OCI-LY3 (cell line): ENCODE measurements around the gene ZNF500.
"Not testable (repeated sequence)": the region's sequence is repeated elsewhere in the genome, so short reads cannot be mapped to it uniquely, and the experiment has no call there.

Experiments used
- H2AFZ ChIP-seq: fragments of 200-600, 300-600 bp; shearing (Covaris generic); 2 replicates; pipeline ENCODE4 v1.6.0; 2014; ENCODE audit warnings: antibody characterized with exemption, low read depth, low read length
- H3K27ac ChIP-seq: fragments of 200-600, 300-600 bp; sonication (generic); 2 replicates; pipeline ENCODE4 v1.5.1; 2014; ENCODE audit warnings: mild to moderate bottlenecking, low read length, moderate library complexity, mixed read lengths
- H3K27me3 ChIP-seq: fragments of 200-600, 300-600 bp; sonication (generic); 2 replicates; pipeline ENCODE4 v1.6.1; 2014; ENCODE audit warnings: low read depth, low read length, mixed read lengths
- H3K36me3 ChIP-seq: fragments of 200-600, 300-600 bp; sonication (generic); replicated peaks from 2 replicates; pipeline ENCODE3; 2014; ENCODE audit warnings: low read depth, low read length, mixed read lengths
- H3K4me1 ChIP-seq: fragments of 300-600, 200-600 bp; sonication (generic); 2 replicates; pipeline ENCODE4 v1.6.1; 2014; ENCODE audit warnings: low read length, mixed read lengths
- H3K4me2 ChIP-seq: fragments of 200-600, 300-600 bp; sonication (generic); 2 replicates; pipeline ENCODE4 v1.6.1; 2014; ENCODE audit warnings: low read length, mixed read lengths
- H3K4me3 ChIP-seq: fragments of 300-600, 200-600 bp; sonication (generic); 2 replicates; pipeline ENCODE4 v1.5.1; 2014; ENCODE audit warnings: antibody characterized with exemption, mild to moderate bottlenecking, low read length, moderate library complexity
- H3K79me2 ChIP-seq: fragments of 300-600, 200-600 bp; shearing (Covaris generic); 2 replicates; pipeline ENCODE4 v1.6.1; 2014; ENCODE audit warnings: mild to moderate bottlenecking, low read length, mixed read lengths
- H3K9ac ChIP-seq: fragments of 300-600, 200-600 bp; shearing (Covaris generic); 2 replicates; pipeline ENCODE4 v1.6.0; 2014; ENCODE audit warnings: mild to moderate bottlenecking, low read length, moderate library complexity
- H3K9me3 ChIP-seq: fragments of 200-600, 300-600 bp; shearing (Covaris generic); 2 replicates; pipeline ENCODE4 v1.6.1; 2014; ENCODE audit warnings: low read length, mixed read lengths; ENCODE audit not compliant: insufficient read depth
- H4K20me1 ChIP-seq: fragments of 200-600, 300-600 bp; sonication (generic); 2 replicates; pipeline ENCODE4 v1.6.1; 2016; ENCODE audit warnings: low read length, mixed read lengths; ENCODE audit not compliant: insufficient read depth
- EZH2phosphoT487 ChIP-seq: fragments of 200-600 bp; shearing (Covaris generic); IDR thresholded peaks from 2 replicates; pipeline ENCODE4 v1.6.1; 2018; ENCODE audit warnings: antibody characterized with exemption, mixed run types, low read depth
- TF ChIP-seq, protein P1 (sequence below): fragments of 200-600, 300-600 bp; sonication (generic); IDR thresholded peaks from 2 replicates; pipeline ENCODE4 v1.5.1; 2014; ENCODE audit warnings: antibody characterized with exemption, low read length, low read depth

Gene ZNF500

GRCh38 chr16:4743226-4743878, 23.6 kb downstream of the ZNF500 start:
- H3K4me3 ChIP-seq, result peak overlapping the region; percentile 75
- peak overlapping the region; percentile 97 for H2AFZ ChIP-seq
- no peaks in the 10 kb centered on the region for H4K20me1 ChIP-seq
- no peaks in the 10 kb centered on the region for H3K27me3 ChIP-seq
- H3K27ac ChIP-seq, result peak overlapping the region; percentile 75; the same call in 1 of the 2 replicates
- no peaks in the 10 kb centered on the region for H3K79me2 ChIP-seq
- H3K9me3 ChIP-seq, result no peaks in the 10 kb centered on the region
- peak overlapping the region; percentile 93 for H3K4me2 ChIP-seq
- H3K36me3 ChIP-seq, result no peaks in the 10 kb centered on the region
- peaks cover 37% of the 10 kb centered on the region for H3K4me1 ChIP-seq
- peak overlapping the region; percentile 56 for H3K9ac ChIP-seq
- TF ChIP-seq, protein P1, sequence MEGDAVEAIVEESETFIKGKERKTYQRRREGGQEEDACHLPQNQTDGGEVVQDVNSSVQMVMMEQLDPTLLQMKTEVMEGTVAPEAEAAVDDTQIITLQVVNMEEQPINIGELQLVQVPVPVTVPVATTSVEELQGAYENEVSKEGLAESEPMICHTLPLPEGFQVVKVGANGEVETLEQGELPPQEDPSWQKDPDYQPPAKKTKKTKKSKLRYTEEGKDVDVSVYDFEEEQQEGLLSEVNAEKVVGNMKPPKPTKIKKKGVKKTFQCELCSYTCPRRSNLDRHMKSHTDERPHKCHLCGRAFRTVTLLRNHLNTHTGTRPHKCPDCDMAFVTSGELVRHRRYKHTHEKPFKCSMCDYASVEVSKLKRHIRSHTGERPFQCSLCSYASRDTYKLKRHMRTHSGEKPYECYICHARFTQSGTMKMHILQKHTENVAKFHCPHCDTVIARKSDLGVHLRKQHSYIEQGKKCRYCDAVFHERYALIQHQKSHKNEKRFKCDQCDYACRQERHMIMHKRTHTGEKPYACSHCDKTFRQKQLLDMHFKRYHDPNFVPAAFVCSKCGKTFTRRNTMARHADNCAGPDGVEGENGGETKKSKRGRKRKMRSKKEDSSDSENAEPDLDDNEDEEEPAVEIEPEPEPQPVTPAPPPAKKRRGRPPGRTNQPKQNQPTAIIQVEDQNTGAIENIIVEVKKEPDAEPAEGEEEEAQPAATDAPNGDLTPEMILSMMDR, result no peak
- TF ChIP-seq EZH2phosphoT487, result no peak

GRCh38 chr16:4738370-4738769, 28.6 kb downstream of the ZNF500 start:
- H2AFZ ChIP-seq, H3K27ac ChIP-seq, H3K4me2 ChIP-seq, H3K9ac ChIP-seq, H4K20me1 ChIP-seq, H3K9me3 ChIP-seq, H3K79me2 ChIP-seq, H3K36me3 ChIP-seq, H3K4me3 ChIP-seq, H3K27me3 ChIP-seq: not testable (repeated sequence)
- H3K4me1 ChIP-seq, result peaks cover 12% of the 10 kb centered on the region

DNA sequence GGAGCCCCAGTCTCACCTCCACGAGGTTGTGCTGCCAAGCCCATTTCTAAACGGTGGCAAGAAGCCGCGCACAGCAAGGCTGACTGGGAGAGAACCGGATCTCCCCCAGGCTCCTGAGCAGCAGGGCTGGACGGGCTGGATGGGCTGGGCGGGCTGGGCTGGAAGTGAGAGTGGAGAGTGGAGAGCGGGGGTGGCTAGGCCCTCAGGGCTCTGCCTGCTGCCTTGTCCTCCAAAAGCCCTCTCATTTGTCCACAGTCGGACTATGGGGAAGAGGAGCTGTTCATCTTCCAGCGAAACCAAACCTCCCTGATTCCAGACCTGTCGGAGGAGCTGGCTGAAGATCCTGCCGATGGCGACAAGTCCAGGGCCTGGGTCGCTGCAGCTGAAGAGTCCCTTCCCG, 29.4 kb downstream of the ZNF500 start:
- Histone ChIP-seq H2AFZ (no peak overlapping the region), H3K27me3 (no peaks in the 10 kb centered on the region), H4K20me1 (no peaks in the 10 kb centered on the region), H3K4me1 (peaks cover 4% of the 10 kb centered on the region; the same call in 1 of the 2 replicates), H3K27ac (no peak overlapping the region), H3K4me2 (no peak overlapping the region), H3K9ac (no peak overlapping the region), H3K9me3 (no peaks in the 10 kb centered on the region), H3K36me3 (no peaks in the 10 kb centered on the region), H3K4me3 (no peak overlapping the region), H3K79me2 (peaks cover 13% of the 10 kb centered on the region)
- TF ChIP-seq, protein P1, result no peak
- TF ChIP-seq EZH2phosphoT487, result no peak

GRCh38 chr16:4736546-4736945, 30.4 kb downstream of the ZNF500 start:
- Histone ChIP-seq H3K79me2 (peaks cover 23% of the 10 kb centered on the region), H3K27ac (no peak overlapping the region), H2AFZ (no peak overlapping the region), H3K27me3 (no peaks in the 10 kb centered on the region), H3K4me3 (no peak overlapping the region), H4K20me1 (no peaks in the 10 kb centered on the region), H3K4me2 (no peak overlapping the region), H3K4me1 (peaks cover 4% of the 10 kb centered on the region; the same call in 1 of the 2 replicates), H3K9me3 (no peaks in the 10 kb centered on the region), H3K9ac (no peak overlapping the region), H3K36me3 (no peaks in the 10 kb centered on the region)
- TF ChIP-seq, protein P1, result no peak
- no peak for TF ChIP-seq EZH2phosphoT487
